ENCODE measurements around the gene SESN1. TPM values are rescaled to one million over a fixed set of nuclear protein-coding genes. Genes with fewer than 3 reads are reported as not detected.

SESN1 gene
- polyA plus RNA-seq, 2 donors, result 11.1 to 14.8 TPM

DNA sequence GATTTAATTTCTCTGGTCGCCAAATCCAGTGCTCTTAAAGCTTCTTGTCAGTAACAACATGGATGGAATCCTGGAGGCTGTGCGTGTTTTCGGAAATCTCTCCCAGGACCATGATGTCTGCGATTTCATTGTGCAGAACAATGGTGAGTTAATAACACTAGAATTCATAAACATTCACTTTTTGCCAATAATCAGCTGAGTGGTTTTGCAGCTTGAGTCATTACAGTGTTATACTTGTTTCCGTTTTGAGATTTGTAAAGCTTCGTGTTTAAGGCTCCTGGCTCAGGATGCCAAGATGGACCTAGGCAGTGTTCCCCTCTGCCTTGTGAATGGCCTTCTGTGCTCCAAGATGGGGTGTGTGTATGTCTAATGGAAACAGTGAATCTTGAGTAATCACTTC is 132.7 kb downstream of the SESN1 start:
- peak overlapping the region in 1 of 2 donors; percentile 8 for H3K27ac ChIP-seq (ENCODE audit: low read depth in 2 of 2, low read length in 1 of 2)
- H3K4me1 ChIP-seq (ENCODE audit: control insufficient read depth in 2 of 2, insufficient read depth in 2 of 2, low read length in 1 of 2), result peaks cover 0 to 2% of the 10 kb centered on the region in 2 donors
- no peaks in the 10 kb centered on the region for H3K9me3 ChIP-seq (ENCODE audit: control insufficient read depth in 2 of 2, insufficient read depth in 1 of 2, low read depth in 1 of 2, low read length in 1 of 2)
- no peak overlapping the region for H3K4me3 ChIP-seq (ENCODE audit: low read depth in 1 of 2, low read length in 2 of 2)
- no peaks in the 10 kb centered on the region for H3K36me3 ChIP-seq (ENCODE audit: control insufficient read depth in 2 of 2, insufficient read depth in 2 of 2, low read length in 1 of 2)
- H3K27me3 ChIP-seq (ENCODE audit: control insufficient read depth in 1 of 2, insufficient read depth in 2 of 2, low read length in 2 of 2), result no peaks in the 10 kb centered on the region
- WGBS, 2 donors, result 68 to 79% methylated on average over 6 of the region's 6 CpGs

GRCh38 chr6:108961077-108961476 is 133.6 kb downstream of the SESN1 start:
- no peaks in the 10 kb centered on the region for H3K36me3 ChIP-seq (ENCODE audit: control insufficient read depth in 2 of 2, insufficient read depth in 2 of 2, low read length in 1 of 2)
- H3K4me3 ChIP-seq (ENCODE audit: low read depth in 1 of 2, low read length in 2 of 2), result no peak overlapping the region
- H3K27ac ChIP-seq (ENCODE audit: low read depth in 2 of 2, low read length in 1 of 2), result peak overlapping the region in 1 of 2 donors; percentile 50
- peaks cover 0 to 2% of the 10 kb centered on the region in 2 donors for H3K4me1 ChIP-seq (ENCODE audit: control insufficient read depth in 2 of 2, insufficient read depth in 2 of 2, low read length in 1 of 2)
- H3K9me3 ChIP-seq (ENCODE audit: control insufficient read depth in 2 of 2, insufficient read depth in 1 of 2, low read depth in 1 of 2, low read length in 1 of 2), result no peaks in the 10 kb centered on the region
- no peaks in the 10 kb centered on the region for H3K27me3 ChIP-seq (ENCODE audit: control insufficient read depth in 1 of 2, insufficient read depth in 2 of 2, low read length in 2 of 2)
- WGBS, 2 donors, result 98% methylated on average over 14 of the region's 14 CpGs

- Histone ChIP-seq H3K9me3 (ENCODE audit: control insufficient read depth in 2 of 2, insufficient read depth in 1 of 2, low read depth in 1 of 2, low read length in 1 of 2) (no peaks in the 10 kb centered on the region), H3K4me1 (ENCODE audit: control insufficient read depth in 2 of 2, insufficient read depth in 2 of 2, low read length in 1 of 2) (peaks cover 0 to 2% of the 10 kb centered on the region in 2 donors), H3K36me3 (ENCODE audit: control insufficient read depth in 2 of 2, insufficient read depth in 2 of 2, low read length in 1 of 2) (no peaks in the 10 kb centered on the region), H3K27me3 (ENCODE audit: control insufficient read depth in 1 of 2, insufficient read depth in 2 of 2, low read length in 2 of 2) (no peaks in the 10 kb centered on the region), H3K27ac (ENCODE audit: low read depth in 2 of 2, low read length in 1 of 2) (peak overlapping the region in 1 of 2 donors; percentile 50), H3K4me3 (ENCODE audit: low read depth in 1 of 2, low read length in 2 of 2) (no peak overlapping the region)
- WGBS, 2 donors, result 86 to 89% methylated on average over 7 of the region's 7 CpGs
Measured at GRCh38 chr6:108960601-108961000, 134.0 kb downstream of the SESN1 start.

DNA sequence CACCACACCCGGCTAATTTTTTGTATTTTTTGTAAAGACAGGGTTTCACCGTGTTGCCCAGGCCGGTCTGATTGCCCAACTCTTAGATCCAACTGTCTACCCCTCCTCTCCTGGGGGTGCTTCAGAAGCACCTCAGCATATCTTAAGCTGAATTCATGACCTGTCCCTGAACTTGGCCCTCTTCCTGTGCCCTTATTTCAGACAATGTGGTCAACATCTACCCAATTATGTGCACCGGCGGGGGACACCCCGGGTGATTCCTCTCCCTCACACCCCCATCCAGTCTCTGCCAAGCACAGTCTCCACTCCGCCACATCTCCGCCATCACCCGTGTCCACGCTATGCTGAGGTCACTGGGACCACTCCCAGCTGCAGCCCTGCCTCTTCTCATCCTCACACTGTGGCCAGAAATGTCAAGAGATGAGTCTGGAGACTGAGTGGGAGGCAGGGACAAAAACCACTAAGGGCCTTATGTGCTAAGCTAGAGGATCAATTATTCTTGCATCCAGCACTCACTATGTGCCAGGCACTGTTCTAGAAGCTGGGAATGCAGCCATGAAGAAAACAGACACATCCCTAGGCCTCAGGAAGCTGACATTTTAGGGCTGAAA is 134.6 kb downstream of the SESN1 start:
- Histone ChIP-seq H3K36me3 (ENCODE audit: control insufficient read depth in 2 of 2, insufficient read depth in 2 of 2, low read length in 1 of 2) (no peaks in the 10 kb centered on the region), H3K27me3 (ENCODE audit: control insufficient read depth in 1 of 2, insufficient read depth in 2 of 2, low read length in 2 of 2) (no peaks in the 10 kb centered on the region), H3K27ac (ENCODE audit: low read depth in 2 of 2, low read length in 1 of 2) (peak overlapping the region; percentile 25 to 45), H3K4me3 (ENCODE audit: low read depth in 1 of 2, low read length in 2 of 2) (no peak overlapping the region), H3K4me1 (ENCODE audit: control insufficient read depth in 2 of 2, insufficient read depth in 2 of 2, low read length in 1 of 2) (peaks cover 0 to 2% of the 10 kb centered on the region in 2 donors), H3K9me3 (ENCODE audit: control insufficient read depth in 2 of 2, insufficient read depth in 1 of 2, low read depth in 1 of 2, low read length in 1 of 2) (no peaks in the 10 kb centered on the region)
- 82 to 87% methylated on average over 10 of the region's 10 CpGs for WGBS, 2 donors

GRCh38 chr6:108958900-108959770 is 135.5 kb downstream of the SESN1 start:
- H3K36me3 ChIP-seq (ENCODE audit: control insufficient read depth in 2 of 2, insufficient read depth in 2 of 2, low read length in 1 of 2), result no peaks in the 10 kb centered on the region
- no peaks in the 10 kb centered on the region for H3K9me3 ChIP-seq (ENCODE audit: control insufficient read depth in 2 of 2, insufficient read depth in 1 of 2, low read depth in 1 of 2, low read length in 1 of 2)
- H3K27me3 ChIP-seq (ENCODE audit: control insufficient read depth in 1 of 2, insufficient read depth in 2 of 2, low read length in 2 of 2), result no peaks in the 10 kb centered on the region
- 90 to 91% methylated on average over 10 of the region's 10 CpGs for WGBS, 2 donors
- no peak overlapping the region for H3K4me3 ChIP-seq (ENCODE audit: low read depth in 1 of 2, low read length in 2 of 2)
- peaks cover 0 to 2% of the 10 kb centered on the region in 2 donors for H3K4me1 ChIP-seq (ENCODE audit: control insufficient read depth in 2 of 2, insufficient read depth in 2 of 2, low read length in 1 of 2)
- H3K27ac ChIP-seq (ENCODE audit: low read depth in 2 of 2, low read length in 1 of 2), result no peak overlapping the region

DNA sequence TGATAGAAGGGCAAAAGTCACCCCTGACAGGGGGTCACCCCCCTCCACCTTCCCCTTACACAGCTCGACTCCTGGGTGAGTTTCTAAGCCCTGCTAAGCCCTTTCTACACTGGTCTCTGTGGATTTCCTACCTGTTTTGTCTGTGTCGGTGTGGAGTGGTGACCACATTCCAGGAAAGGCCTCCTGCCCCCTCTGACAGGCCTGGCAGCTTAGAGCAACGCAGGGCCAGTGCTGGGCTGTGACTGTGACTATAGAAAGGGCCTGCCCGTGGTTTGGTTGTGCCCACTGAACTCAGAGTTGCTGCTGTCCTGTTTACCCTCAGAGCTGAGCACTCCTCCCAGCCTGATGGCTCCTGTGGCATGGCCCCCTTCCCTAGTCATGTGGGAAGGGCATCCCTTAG is 137.4 kb downstream of the SESN1 start:
- Histone ChIP-seq H3K27ac (ENCODE audit: low read depth in 2 of 2, low read length in 1 of 2) (no peak overlapping the region), H3K4me1 (ENCODE audit: control insufficient read depth in 2 of 2, insufficient read depth in 2 of 2, low read length in 1 of 2) (peaks cover 0 to 7% of the 10 kb centered on the region in 2 donors), H3K9me3 (ENCODE audit: control insufficient read depth in 2 of 2, insufficient read depth in 1 of 2, low read depth in 1 of 2, low read length in 1 of 2) (no peaks in the 10 kb centered on the region), H3K4me3 (ENCODE audit: low read depth in 1 of 2, low read length in 2 of 2) (no peak overlapping the region), H3K27me3 (ENCODE audit: control insufficient read depth in 1 of 2, insufficient read depth in 2 of 2, low read length in 2 of 2) (no peaks in the 10 kb centered on the region), H3K36me3 (ENCODE audit: control insufficient read depth in 2 of 2, insufficient read depth in 2 of 2, low read length in 1 of 2) (no peaks in the 10 kb centered on the region)
- 85 to 88% methylated on average over 4 of the region's 4 CpGs for WGBS, 2 donors

GRCh38 chr6:108955329-108955949 is 139.2 kb downstream of the SESN1 start:
- H3K9me3 ChIP-seq (ENCODE audit: control insufficient read depth in 2 of 2, insufficient read depth in 1 of 2, low read depth in 1 of 2, low read length in 1 of 2), result no peaks in the 10 kb centered on the region
- H3K36me3 ChIP-seq (ENCODE audit: control insufficient read depth in 2 of 2, insufficient read depth in 2 of 2, low read length in 1 of 2), result no peaks in the 10 kb centered on the region
- H3K27ac ChIP-seq (ENCODE audit: low read depth in 2 of 2, low read length in 1 of 2), result no peak overlapping the region
- 84 to 87% methylated on average over 15 of the region's 15 CpGs for WGBS, 2 donors
- H3K4me3 ChIP-seq (ENCODE audit: low read depth in 1 of 2, low read length in 2 of 2), result no peak overlapping the region
- H3K27me3 ChIP-seq (ENCODE audit: control insufficient read depth in 1 of 2, insufficient read depth in 2 of 2, low read length in 2 of 2), result no peaks in the 10 kb centered on the region
- H3K4me1 ChIP-seq (ENCODE audit: control insufficient read depth in 2 of 2, insufficient read depth in 2 of 2, low read length in 1 of 2), result peaks cover 2 to 10% of the 10 kb centered on the region in 2 donors

DNA sequence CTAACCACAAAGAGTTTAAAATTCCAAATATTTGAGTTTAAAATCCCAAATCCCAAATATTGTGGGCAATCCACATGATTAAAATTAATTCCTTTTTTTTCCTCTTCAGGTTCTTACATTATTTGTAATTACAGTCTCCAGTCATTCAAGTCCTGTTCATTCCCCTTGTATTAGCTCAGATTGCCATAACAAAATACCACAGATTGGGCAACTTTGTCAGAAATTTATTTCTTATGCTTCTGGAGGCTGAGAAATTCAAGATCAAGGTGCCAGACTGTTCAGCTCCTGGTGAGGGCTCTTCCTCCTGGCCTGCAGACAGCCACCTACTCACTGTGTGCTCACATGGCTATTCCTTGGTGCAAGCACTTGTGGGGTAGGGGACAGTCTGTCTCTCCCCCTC is 141.0 kb downstream of the SESN1 start:
- no peak overlapping the region for H3K4me3 ChIP-seq (ENCODE audit: low read depth in 1 of 2, low read length in 2 of 2)
- peaks cover 2 to 7% of the 10 kb centered on the region in 2 donors for H3K4me1 ChIP-seq (ENCODE audit: control insufficient read depth in 2 of 2, insufficient read depth in 2 of 2, low read length in 1 of 2)
- no peak overlapping the region for H3K27ac ChIP-seq (ENCODE audit: low read depth in 2 of 2, low read length in 1 of 2)
- H3K9me3 ChIP-seq (ENCODE audit: control insufficient read depth in 2 of 2, insufficient read depth in 1 of 2, low read depth in 1 of 2, low read length in 1 of 2), result no peaks in the 10 kb centered on the region
- no peaks in the 10 kb centered on the region for H3K27me3 ChIP-seq (ENCODE audit: control insufficient read depth in 1 of 2, insufficient read depth in 2 of 2, low read length in 2 of 2)
- no peaks in the 10 kb centered on the region for H3K36me3 ChIP-seq (ENCODE audit: control insufficient read depth in 2 of 2, insufficient read depth in 2 of 2, low read length in 1 of 2)

DNA sequence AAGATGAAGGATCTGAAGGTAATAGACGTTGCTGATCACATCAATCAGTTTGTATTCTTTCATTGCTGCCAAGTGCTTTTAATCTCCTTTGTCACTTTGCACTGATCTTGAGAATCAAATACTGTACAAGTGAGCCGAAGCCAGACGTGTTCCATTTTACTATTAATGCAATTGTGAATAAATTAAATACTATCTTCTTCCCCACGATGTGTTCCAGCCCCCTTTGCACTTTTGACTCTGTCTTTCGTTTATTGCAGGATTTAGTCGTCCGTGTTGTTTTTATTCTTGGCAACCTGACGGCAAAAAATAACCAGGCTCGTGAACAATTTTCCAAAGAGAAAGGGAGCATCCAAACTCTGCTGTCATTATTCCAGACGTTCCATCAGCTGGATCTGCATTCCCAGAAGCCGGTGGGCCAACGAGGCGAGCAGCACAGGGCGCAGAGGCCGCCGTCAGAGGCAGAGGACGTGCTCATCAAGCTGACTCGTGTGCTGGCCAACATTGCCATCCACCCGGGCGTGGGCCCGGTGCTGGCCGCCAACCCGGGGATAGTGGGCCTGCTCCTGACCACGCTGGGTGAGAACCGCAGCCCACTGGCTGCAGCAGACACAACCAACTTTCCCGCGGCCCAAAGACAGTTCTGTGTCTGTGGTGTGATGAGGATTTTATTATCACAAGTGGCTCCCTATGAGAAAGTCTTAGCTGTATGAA is 141.7 kb downstream of the SESN1 start:
- WGBS, 2 donors, result 53 to 71% methylated on average over 27 of the region's 27 CpGs
- Histone ChIP-seq H3K9me3 (ENCODE audit: control insufficient read depth in 2 of 2, insufficient read depth in 1 of 2, low read depth in 1 of 2, low read length in 1 of 2) (no peaks in the 10 kb centered on the region), H3K36me3 (ENCODE audit: control insufficient read depth in 2 of 2, insufficient read depth in 2 of 2, low read length in 1 of 2) (no peaks in the 10 kb centered on the region), H3K4me1 (ENCODE audit: control insufficient read depth in 2 of 2, insufficient read depth in 2 of 2, low read length in 1 of 2) (peaks cover 2 to 12% of the 10 kb centered on the region in 2 donors), H3K4me3 (ENCODE audit: low read depth in 1 of 2, low read length in 2 of 2) (no peak overlapping the region), H3K27me3 (ENCODE audit: control insufficient read depth in 1 of 2, insufficient read depth in 2 of 2, low read length in 2 of 2) (no peaks in the 10 kb centered on the region), H3K27ac (ENCODE audit: low read depth in 2 of 2, low read length in 1 of 2) (peak overlapping the region in 1 of 2 donors; percentile 11)
